Hematopoietic multipotent progenitor cell treated with erythropoietin and hydrocortisone succinate and interleukin-3 and kit ligand, for 8 days (in vitro differentiated cells): Measurements from ENCODE around the gene ZNF649.
A peak's percentile ranks its signal among the peaks of the same experiment; 100 is the strongest.
"Not testable (repeated sequence)": the region's sequence is repeated elsewhere in the genome, so short reads cannot be mapped to it uniquely, and the experiment has no call there.

ENCODE experiments used
- DNase-seq: peaks from one replicate; pipeline ENCODE4 v3.0.0-alpha.2; 2015

ZNF649 gene

DNA sequence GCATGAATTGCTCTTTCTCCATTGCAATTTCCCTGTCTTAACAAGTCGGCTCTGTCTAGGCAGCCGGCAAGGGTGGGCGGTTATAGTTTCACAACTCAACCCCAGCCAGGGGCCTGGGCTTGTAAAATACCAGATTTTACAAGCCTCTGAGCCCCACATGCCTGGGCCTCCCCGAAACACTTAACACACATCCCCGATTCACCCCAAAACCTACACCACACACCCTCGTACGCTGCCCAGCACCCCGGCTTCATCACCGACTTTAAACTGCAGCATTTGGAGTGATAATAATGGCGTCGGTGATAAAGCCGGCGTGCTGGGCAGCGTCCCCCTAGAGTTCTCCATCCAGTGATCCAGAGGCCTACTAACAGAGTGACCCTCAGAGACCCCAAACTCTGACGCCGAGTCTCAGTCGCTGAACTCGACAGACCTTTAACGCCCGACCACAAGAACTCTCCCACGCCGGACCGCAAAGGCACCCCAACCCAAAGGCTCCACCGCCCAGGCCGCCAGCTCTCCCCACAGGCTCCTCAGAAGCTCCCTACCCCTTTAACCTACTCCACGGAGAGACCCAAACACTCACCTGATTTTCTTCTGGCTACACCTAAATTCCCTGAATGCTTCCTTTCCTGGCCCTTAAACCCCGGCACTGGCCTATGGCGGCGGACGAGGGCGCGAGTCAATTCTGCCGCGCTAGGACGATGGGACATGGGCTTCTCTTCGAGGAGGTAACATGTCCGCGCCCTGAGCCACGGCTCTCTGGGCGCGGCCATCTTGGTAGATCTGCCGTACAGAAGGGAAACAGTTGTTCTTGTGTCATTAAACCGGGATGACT, at the start of gene ZNF649:
TSS of gene ZNF649 (minus strand) at position 687 of the 835 bp plus-strand sequence. CDS start 4,910 bp downstream, outside the sequence.
- peak; percentile 91 for DNase-seq

DNA sequence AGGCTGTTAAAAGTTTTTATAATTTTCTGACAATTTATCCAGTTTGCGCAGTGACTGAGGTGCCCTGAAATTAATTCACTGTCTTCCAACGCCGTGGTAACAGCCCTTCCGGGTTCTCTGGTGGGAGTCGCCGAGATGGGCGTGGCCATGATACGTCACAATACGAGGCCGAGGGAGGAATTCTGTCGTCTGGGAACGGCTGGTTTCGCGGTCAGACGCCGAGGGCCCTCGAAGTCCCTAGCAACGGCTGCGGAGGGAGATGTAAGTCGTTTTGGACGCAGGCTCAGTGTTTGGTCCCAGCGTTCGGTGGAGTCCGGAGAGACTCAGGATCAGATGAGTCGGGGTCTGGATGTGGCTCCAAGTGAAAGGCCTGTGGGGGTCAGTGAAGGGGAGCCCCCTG, 44.2 kb upstream of the ZNF649 start:
- DNase-seq = no peak

DNA sequence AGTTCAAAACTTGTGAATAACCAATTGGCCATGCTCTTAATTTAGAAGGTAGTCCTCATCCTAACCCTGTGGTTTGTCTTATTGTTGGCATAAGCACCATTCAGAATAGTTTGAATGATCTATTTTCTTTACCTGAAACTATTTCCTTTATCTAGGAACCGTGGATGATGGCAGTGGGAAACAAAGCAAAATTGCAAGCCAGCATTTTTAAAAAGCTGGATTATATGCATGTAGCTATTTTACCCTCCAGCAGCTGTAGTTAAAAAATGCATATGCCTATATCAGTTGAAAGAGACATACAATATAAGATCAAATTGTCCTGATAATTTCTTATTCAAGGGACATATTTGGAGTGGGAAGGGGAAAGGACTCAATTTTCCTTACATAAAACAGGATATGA, 41.8 kb upstream of the ZNF649 start:
- no peak for DNase-seq

DNA sequence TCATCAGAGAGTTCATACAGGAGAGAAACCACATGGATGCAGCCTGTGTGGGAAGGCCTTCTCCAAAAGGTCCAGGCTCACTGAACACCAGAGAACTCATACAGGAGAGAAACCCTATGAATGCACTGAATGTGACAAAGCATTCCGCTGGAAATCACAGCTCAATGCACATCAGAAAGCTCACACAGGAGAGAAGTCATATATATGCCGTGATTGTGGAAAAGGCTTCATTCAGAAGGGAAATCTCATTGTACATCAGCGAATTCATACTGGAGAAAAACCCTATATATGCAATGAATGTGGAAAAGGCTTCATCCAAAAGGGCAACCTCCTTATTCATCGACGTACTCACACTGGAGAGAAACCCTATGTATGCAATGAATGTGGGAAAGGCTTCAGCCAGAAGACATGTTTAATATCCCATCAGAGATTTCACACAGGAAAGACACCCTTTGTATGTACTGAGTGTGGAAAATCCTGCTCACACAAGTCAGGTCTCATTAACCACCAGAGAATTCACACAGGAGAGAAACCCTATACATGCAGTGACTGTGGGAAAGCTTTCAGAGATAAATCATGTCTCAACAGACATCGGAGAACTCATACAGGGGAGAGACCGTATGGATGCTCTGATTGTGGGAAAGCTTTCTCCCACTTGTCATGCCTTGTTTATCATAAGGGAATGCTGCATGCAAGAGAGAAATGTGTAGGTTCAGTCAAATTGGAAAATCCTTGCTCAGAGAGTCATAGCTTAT, 40.2 kb upstream of the ZNF649 start:
- DNase-seq = no peak

DNA sequence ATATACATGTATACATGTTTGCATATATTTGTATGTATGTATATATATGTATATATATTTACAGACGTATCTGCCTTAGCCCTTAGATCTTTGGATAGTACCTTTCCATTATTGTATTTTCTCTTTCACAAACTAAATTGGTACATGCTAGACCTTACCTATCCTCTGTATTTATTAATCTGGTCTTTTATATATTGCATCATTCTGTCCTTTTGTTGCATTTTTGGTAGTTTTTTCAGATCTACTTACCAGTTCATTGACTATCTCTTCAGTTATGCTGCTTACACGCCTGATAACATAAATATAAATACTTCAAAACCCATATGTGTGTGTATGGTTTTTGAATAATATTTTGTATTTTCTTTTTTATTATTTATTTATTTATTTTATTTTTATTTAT, 34.1 kb upstream of the ZNF649 start:
- DNase-seq = no peak

DNA sequence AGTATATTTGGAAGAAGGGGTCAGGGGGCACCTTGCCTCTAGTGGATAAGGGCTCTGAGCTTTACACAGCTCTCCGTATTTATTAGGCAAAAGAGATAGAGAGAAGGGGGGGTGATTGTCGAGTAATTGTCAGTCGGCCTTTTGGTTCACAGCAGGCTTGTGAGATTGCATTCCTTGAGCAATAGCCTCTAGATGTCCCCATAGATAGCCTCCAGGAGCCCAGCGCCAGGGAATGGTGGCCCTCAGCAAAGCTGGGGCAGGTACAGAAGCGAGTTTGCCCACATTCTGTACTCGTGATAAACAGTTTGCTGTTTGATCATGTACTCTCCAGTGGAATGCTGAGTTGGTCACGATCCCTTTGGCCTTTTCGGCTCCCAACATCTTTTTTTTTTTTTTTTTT, 27.1 kb upstream of the ZNF649 start:
- no peak for DNase-seq

DNA sequence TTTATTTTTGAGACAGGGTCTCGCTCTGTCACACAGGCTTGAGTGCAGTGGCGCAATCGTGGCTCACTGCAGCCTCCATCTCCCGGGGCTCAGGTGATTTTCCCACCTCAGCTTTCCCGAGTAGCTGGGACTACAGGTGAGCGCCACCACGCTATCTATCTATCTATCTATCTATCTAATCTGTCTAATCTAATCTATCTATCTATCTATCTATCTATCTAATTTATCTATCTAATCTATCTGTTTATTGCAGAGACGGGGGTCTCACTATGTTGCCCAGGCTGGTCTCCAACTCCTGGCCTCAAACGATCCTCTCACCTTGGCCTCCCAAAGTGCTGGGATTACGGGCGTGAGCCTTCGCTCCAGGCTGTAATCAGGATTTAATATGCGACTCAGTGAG, 23.0 kb upstream of the ZNF649 start:
- no peak for DNase-seq

DNA sequence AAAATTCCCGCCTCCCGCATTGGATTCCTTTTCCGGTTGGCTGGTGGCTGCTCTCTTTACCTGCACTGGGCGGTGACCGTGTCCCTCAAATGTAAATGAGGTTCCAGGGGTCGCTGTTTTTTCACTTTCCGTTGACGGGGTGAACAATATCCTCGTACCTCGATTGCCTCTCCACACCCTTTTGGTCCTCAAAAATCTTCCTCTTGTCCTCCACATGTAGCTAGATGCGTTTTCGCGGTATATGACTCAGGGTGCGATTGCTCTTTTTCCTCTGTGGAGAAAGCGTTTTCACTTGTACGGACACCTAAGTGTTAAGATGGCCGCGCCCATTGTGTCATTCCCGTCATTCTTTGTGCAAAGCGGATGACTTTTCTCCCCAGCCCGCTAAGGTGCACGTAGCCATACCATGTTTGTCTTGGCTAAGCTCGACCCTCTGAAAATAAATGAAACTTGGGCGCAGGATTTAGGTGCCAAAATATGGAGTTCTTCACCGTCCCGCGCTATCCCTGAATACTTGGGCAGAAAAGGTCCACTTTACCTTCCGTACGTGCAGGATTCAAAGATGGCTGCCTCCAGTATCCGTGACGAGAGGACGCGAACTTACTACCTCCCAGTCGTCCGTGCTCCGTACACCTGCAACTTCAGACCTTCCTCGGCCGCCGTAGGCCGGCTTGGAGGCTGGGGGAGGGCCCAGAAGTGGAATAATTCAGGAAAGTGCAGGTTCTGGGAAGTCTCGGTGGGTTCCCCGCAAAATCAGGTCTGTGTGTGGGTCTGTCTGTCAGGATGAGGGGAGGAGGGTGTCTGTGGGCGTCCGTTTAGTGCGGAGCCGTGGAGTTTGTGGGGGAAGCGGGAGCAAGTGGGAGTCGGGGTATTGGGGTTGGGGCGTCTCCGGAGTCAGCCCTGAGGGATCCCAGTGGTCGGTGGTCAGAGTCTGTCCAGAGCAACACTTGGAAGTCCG, 22.2 kb upstream of the ZNF649 start, which contains the start of gene ZNF613:
TSS of gene ZNF613 (plus strand) at position 689 of the 958 bp plus-strand sequence. CDS start 8,749 bp downstream, outside the sequence.
- peak; percentile 94 for DNase-seq

DNA sequence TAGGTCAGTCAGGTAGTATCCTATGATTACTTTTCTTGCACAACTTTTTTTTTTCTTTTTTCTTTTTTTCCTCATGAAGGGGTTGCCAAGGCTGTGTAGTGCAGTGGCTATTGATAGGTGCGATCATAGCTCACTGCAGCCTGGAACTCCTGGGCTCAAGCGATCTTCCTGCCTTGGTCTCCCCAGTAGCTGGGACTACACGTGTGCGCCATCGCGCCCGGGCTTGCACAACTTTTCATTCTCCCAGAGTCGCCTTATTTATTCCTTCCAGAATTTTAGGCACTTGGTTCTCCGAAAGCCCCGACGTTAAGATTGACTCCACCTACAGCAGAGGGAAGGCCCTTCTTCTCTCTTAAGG, 21.6 kb upstream of the ZNF649 start:
- DNase-seq = no peak

DNA sequence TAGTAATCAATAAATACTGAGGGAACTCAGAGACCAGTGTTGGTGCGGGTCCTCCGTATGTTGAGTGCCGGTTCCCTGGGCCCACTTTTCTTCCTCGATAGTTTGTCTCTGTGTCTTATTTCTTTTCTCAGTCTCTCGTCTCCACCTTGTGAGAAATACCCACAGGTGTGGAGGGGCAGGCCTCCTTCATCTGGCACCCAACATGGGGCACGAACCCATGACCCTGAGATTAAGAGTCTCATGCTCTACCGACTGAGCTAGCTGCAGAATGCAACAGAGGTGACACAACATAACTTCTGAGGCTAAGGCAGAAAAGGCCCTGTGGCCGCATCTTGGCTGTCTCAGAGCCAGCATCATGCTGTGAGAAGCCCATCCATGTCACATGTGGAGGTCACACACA, 17.1 kb upstream of the ZNF649 start:
- no peak for DNase-seq

DNA sequence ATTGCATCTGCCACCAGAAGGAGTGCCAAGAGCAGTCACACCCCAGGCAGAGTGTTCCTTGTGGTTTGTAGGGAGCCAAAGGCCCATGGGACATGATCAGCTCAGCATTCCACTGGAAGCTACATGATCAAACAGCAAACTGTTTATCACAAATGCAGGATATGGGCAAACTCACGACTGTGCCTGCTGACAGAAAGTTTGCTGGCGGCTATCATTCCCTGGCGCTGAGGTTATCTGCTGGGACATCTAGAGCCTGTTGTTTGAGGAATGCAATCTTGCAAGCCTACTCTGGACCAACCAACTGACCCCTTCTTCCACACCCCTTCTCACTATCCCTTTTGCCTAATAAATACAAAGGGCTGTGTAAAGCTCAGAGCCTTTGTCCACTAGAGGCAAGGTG, 14.8 kb upstream of the ZNF649 start:
- no peak for DNase-seq

DNA sequence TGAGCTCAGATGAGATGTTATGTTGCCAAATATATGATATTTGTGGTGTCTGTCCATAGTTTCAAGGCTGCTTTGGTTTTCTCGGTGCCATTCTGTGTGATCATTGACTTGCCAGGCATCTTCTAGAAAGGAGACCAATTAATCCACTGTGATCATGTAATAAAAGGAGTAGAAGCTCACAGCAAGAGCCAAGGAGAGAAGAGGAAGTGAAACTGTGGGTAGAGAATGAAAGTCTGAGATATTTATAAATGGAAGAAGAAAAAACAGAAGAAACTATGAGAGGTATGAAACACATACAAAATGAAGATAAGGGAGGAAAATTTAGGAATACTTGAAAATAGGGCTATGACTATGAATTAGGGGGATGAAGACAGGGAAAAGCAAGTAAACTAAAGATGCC, 11.3 kb upstream of the ZNF649 start:
- DNase-seq = no peak

DNA sequence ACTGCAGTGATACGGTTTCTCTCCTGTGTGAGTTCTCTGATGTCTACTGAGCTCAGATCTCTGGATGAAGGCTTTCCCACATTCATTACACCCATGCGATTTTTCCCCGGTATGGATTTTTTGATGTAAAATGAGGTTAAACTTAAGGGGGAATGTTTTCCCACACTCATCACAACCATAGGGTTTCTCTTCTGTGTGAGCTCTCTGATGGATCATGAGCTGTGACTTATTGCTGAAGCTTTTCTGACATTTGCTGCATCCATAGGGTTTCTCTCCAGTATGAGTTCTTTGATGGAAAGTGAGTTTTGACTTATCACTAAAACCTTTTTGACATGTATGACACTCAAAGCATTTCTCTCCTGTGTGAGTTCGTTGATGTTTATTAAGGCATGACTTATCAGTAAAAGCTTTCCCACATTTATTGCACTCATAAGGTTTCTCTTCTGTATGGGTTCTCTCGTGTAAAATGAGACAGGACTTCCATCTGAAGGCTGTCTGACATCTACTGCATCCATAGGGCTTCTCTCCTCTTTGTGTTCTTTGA, 10.6 kb upstream of the ZNF649 start:
- no peak for DNase-seq

DNA sequence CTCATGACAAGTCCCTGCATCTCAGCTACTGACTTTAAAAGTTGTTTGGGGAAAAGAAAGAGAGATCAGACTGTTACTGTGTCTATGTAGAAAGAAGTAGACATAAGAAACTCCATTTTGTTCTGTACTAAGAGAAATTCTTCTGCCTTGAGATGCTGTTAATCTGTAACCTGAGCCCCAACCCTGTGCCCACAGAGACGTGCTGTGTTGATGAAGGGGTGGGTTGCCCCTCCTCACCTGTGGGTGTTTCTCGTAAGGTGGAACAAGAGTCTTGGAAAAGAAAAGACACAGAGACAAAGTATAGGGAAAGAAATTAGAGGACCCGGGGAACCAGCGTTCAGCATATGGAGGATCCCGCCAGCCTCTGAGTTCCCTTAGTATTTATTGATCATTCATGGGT, 3.2 kb upstream of the ZNF649 start:
- not testable (repeated sequence) for DNase-seq

DNA sequence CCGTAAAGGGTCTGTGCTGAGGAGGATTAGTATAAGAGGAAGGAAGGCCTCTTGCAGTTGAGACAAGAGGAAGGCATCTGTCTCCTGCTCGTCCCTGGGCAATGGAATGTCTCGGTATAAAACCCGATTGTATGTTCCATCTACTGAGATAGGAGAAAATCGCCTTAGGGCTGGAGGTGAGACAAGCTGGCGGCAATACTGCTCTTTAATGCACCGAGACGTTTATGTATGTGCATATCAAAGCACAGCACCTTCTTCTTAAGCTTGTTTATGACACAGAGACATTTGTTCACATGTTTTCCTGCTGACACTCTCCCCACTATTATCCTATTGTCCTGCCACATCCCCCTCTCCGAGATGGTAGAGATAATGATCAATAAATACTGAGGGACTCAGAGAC, 1.3 kb upstream of the ZNF649 start:
- DNase-seq = not testable (repeated sequence)

DNA sequence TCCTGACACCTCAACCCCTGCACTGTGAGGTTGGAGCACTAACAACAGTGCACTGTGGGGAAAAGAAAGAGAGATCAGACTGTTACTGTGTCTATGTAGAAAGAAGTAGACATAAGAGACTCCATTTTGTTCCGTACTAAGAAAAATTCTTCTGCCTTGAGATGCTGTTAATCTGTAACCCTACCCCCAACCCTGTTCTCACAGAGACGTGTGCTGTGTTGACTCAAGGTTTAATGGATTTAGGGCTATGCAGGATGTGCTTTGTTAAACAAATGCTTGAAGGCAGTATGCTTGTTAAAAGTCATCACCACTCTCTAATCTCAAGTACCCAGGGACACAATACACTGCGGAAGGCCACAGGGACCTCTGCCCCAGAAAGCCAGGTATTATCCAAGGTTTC, 822 bp upstream of the ZNF649 start:
- not testable (repeated sequence) for DNase-seq

DNA sequence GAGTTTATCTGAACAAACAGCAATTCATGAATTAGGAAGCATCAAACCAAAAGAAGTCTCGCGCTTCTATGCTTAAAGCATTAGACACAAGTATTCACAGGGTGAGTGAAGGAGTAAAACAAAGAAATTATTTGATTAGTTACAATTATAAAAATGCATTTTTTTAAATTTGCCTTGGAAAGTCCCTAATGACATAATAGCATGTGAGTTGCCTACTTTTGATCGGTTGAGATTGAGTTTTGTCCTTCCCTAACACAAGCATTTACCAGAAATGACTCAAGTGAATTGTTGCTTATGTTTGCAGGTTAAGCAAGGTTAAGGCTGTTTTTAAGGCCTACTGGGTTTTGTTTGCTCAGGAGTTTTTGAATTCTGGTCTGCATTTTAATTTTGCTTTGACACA, 389 bp upstream of the ZNF649 start:
- DNase-seq = no peak

DNA sequence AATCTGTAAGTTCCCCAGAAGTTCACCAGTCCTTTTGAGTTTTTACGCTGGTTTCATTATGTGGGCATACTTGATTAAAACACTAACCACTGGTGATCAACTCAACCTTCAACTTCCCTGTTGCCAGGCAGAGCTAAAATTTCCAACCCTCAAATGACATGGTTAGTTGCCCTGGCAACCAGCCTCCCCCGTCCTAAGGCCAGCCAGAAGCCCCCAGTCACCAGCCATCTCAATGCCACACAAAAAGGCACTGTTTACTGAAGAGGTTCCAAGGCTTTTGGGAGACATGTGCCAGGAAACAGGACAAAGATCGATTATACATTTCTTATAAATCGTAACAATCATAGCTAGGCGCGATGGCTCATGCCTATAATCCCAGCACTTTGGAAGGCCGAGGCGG, 1.6 kb downstream of the ZNF649 start:
- no peak for DNase-seq

DNA sequence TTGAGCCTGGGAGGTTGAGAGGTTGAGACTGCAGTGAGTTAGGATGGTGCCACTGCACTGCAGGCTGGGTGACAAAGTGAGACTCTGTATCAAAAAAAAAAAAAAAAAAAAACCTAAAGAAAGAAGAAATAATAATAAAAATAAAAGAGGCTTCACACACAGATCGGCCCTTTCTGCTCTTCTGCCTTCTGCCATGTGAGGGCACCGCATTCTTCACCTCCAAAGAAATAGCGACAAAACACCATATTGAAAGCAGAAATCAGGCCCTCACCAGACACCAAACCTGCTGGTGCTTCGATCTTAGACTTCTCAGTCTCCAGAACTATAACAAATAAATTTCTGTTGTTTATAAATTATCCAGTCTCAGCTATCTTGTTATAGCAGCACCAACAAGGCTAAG, 3.0 kb downstream of the ZNF649 start:
- no peak for DNase-seq

DNA sequence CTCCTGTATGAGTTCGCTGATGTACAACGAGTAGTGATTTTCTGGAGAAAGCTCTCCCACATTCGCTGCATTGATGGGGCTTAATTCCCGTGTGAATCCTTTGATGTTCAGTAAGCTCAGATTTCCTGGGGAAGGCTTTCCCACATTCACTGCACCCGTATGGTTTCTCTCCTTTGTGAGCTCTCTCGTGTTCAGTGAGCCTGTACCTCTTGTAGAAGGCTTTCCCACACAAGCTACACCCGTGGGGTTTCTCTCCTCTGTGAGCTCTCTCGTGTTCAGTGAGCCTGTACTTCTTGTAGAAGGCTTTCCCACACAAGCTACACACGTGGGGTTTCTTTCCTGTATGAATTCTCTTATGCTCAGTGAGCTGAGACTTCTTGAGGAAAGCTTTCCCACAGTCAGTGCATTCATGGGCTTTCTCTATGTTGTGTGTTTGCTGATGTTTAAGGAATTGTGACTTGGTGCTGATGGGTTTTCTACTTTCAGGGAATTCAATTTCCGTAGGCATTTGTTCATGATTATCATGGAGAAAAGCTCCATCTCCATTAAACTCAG, 13.5 kb downstream of the ZNF649 start:
- no peak for DNase-seq

DNA sequence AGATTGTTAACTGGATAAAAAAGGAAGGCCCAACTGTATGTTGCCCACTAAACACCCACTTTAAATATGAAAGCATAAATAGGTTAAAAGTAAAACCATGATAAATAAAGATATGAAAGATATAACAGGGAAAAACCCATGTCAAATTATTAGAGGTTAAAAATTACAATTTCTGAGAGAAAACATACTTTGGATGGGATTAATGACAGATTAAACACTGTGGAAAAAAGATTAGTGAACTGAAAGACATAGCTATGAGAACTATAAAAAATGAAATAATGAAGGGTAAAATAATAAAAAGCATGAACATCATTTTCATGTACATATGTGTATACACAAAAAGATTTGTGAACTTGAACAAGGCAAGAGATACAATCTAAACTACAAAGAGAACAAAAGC, 14.9 kb downstream of the ZNF649 start:
- no peak for DNase-seq
